HepG2 (cell line): Measurements from ENCODE around the gene MYCBPAP. TPM values are rescaled to one million over a fixed set of nuclear protein-coding genes. Genes with fewer than 3 reads are reported as not detected.

Experiments used
- DZIP1 ChIP-seq: sonication (generic); formaldehyde crosslinking; IDR thresholded peaks from 2 replicates; pipeline ENCODE4 v1.5.0; 2020; ENCODE audit warnings: mild to moderate bottlenecking, missing genetic modification reagents
- GABPA ChIP-seq, 2 experiments: IDR thresholded peaks; 2 replicates each; pipeline ENCODE4 v1.6.1; 2011 to 2016; ENCODE audit warnings: low read depth in 2 of 2, low read length in 1 of 2, missing biosample characterization in 1 of 2, missing genetic modification characterization in 1 of 2
- HMG20B ChIP-seq: conservative IDR thresholded peaks from 2 replicates; pipeline ENCODE4 v1.6.1; 2016; ENCODE audit warnings: missing genetic modification reagents, missing compliant biosample characterization
- HMGA1 ChIP-seq: sonication (generic); formaldehyde crosslinking; conservative IDR thresholded peaks from 2 replicates; pipeline ENCODE4 v1.4.0; 2020; ENCODE audit warnings: missing genetic modification reagents
- NRL ChIP-seq: sonication (generic); formaldehyde crosslinking; IDR thresholded peaks from 2 replicates; pipeline ENCODE4 v1.5.0; 2020; ENCODE audit warnings: missing genetic modification reagents, mild to moderate bottlenecking, moderate library complexity, borderline replicate concordance
- SMARCC2 ChIP-seq: fragments of 450-650 bp; IDR thresholded peaks from 2 replicates; pipeline ENCODE4 v1.6.1; 2017; ENCODE audit warnings: antibody characterized with exemption, mild to moderate bottlenecking
- SNAPC5 ChIP-seq: sonication (generic); formaldehyde crosslinking; IDR thresholded peaks from 2 replicates; pipeline ENCODE4 v1.8.1; 2023; ENCODE audit warnings: mild to moderate bottlenecking, missing genetic modification reagents, borderline replicate concordance
- TARDBP ChIP-seq: sonication (generic); formaldehyde crosslinking; IDR thresholded peaks from 2 replicates; pipeline ENCODE4 v1.8.0; 2022; ENCODE audit warnings: mild to moderate bottlenecking, missing genetic modification reagents
- TCF12 ChIP-seq, 2 experiments: fragments of 450-650 bp in 1 of 2; sonication (generic) in 1 of 2; formaldehyde crosslinking in 1 of 2; IDR thresholded peaks; 2 replicates each; pipeline versions ENCODE4 v1.6.1 to v1.8.0; 2017 to 2022; ENCODE audit warnings: antibody characterized with exemption in 1 of 2, mild to moderate bottlenecking in 1 of 2, missing genetic modification reagents in 1 of 2, moderate library complexity in 1 of 2
- ZC3H4 ChIP-seq: sonication (generic); formaldehyde crosslinking; IDR thresholded peaks from 2 replicates; pipeline ENCODE4 v1.4.0; 2020; ENCODE audit warnings: missing genetic modification reagents, borderline replicate concordance
- ZNF251 ChIP-seq: sonication (generic); formaldehyde crosslinking; IDR thresholded peaks from 2 replicates; pipeline ENCODE4 v1.9.0; 2021; ENCODE audit warnings: mild to moderate bottlenecking, missing genetic modification reagents
- ZNF282 ChIP-seq: fragments of 450-650 bp; IDR thresholded peaks from 2 replicates; pipeline ENCODE4 v1.6.1; 2018; ENCODE audit not compliant: partially characterized antibody
- ZNF720 ChIP-seq: sonication (generic); formaldehyde crosslinking; IDR thresholded peaks from 2 replicates; pipeline ENCODE4 v1.4.0; 2020; ENCODE audit warnings: missing genetic modification reagents
- ZNF776 ChIP-seq: sonication (generic); formaldehyde crosslinking; IDR thresholded peaks from 2 replicates; pipeline ENCODE4 v1.4.0; 2020; ENCODE audit warnings: mild to moderate bottlenecking, missing genetic modification reagents
- ZSCAN21 ChIP-seq: sonication (generic); formaldehyde crosslinking; IDR thresholded peaks from 2 replicates; pipeline ENCODE4 v1.8.0; 2022; ENCODE audit warnings: mild to moderate bottlenecking, missing genetic modification reagents, moderate library complexity, borderline replicate concordance
- ZSCAN9 ChIP-seq: IDR thresholded peaks from 2 replicates; pipeline ENCODE4 v1.6.1; 2016; ENCODE audit warnings: borderline replicate concordance
- polyA plus RNA-seq, 8 experiments: library from polyadenylated mRNA; depleted of rRNA in 3 of 8; stranded (reverse) in 7 of 8; unstranded in 1 of 8; fragments of >200 nt; fragmentation: Illumina TruSeq in 4 of 8; extraction: Trizol in 4 of 8; gene quantifications; 2 replicates each; pipeline versions ENCODE4 v1.2.1 to v1.2.3, GENCODE V29; 2011 to 2016; ENCODE audit warnings: low read depth in 4 of 8, missing spikeins in 1 of 8, mixed read lengths in 1 of 8; ENCODE audit not compliant: insufficient read depth in 1 of 8
- total RNA-seq, 5 experiments: library from RNA; depleted of rRNA; stranded (reverse); fragments of >200 nt; fragmentation: Illumina TruSeq; extraction: Trizol; gene quantifications; 2 replicates each; pipeline ENCODE4 v1.2.3, GENCODE V29; 2016; ENCODE audit warnings: low read depth in 1 of 5
- TF ChIP-seq, protein P1 (sequence below): sonication (generic); formaldehyde crosslinking; IDR thresholded peaks from 2 replicates; pipeline ENCODE4 v1.5.0; 2020; ENCODE audit warnings: missing genetic modification reagents
- TF ChIP-seq, protein P2 (sequence below): sonication (generic); formaldehyde crosslinking; conservative IDR thresholded peaks from 2 replicates; pipeline ENCODE4 v1.5.0; 2020; ENCODE audit warnings: missing genetic modification reagents
- TF ChIP-seq, protein P3 (sequence below): sonication (generic); formaldehyde crosslinking; conservative IDR thresholded peaks from 2 replicates; pipeline ENCODE4 v1.4.0; 2020; ENCODE audit warnings: missing genetic modification reagents

MYCBPAP gene
- total and polyA plus RNA-seq, 2 of the 13 experiments (the other 11 are each of a cell fraction or from before 2014, with no cell fraction given) = 0.22 to 0.24 TPM

GRCh38 chr17:50478391-50479381 lies 29.6 kb upstream of the MYCBPAP start, which contains the start of gene RSAD1 (continued):
- TF ChIP-seq, protein P1, sequence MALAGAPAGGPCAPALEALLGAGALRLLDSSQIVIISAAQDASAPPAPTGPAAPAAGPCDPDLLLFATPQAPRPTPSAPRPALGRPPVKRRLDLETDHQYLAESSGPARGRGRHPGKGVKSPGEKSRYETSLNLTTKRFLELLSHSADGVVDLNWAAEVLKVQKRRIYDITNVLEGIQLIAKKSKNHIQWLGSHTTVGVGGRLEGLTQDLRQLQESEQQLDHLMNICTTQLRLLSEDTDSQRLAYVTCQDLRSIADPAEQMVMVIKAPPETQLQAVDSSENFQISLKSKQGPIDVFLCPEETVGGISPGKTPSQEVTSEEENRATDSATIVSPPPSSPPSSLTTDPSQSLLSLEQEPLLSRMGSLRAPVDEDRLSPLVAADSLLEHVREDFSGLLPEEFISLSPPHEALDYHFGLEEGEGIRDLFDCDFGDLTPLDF (CRISPR knock-in tag) = peak; percentile 82
- TF ChIP-seq SNAPC5 (CRISPR knock-in tag) = 0 out of 2 replicates have a peak, but pooled peaks have one; percentile 68
- peak; percentile 90 for TF ChIP-seq ZNF776
- TF ChIP-seq ZSCAN21 = peak; percentile 98
- no peak for TF ChIP-seq ZNF720
- peak; percentile 77 for TF ChIP-seq NRL (CRISPR knock-in tag)
- TF ChIP-seq HMG20B (CRISPR knock-in tag) = no peak
- TF ChIP-seq ZC3H4 (CRISPR knock-in tag) = no peak
- no peak for TF ChIP-seq ZNF251
- TF ChIP-seq SMARCC2 = no peak
- TF ChIP-seq, protein P2, sequence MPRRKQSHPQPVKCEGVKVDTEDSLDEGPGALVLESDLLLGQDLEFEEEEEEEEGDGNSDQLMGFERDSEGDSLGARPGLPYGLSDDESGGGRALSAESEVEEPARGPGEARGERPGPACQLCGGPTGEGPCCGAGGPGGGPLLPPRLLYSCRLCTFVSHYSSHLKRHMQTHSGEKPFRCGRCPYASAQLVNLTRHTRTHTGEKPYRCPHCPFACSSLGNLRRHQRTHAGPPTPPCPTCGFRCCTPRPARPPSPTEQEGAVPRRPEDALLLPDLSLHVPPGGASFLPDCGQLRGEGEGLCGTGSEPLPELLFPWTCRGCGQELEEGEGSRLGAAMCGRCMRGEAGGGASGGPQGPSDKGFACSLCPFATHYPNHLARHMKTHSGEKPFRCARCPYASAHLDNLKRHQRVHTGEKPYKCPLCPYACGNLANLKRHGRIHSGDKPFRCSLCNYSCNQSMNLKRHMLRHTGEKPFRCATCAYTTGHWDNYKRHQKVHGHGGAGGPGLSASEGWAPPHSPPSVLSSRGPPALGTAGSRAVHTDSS (CRISPR knock-in tag) = peak; percentile 9; the same call in 1 of the 2 replicates
- TF ChIP-seq, protein P3, sequence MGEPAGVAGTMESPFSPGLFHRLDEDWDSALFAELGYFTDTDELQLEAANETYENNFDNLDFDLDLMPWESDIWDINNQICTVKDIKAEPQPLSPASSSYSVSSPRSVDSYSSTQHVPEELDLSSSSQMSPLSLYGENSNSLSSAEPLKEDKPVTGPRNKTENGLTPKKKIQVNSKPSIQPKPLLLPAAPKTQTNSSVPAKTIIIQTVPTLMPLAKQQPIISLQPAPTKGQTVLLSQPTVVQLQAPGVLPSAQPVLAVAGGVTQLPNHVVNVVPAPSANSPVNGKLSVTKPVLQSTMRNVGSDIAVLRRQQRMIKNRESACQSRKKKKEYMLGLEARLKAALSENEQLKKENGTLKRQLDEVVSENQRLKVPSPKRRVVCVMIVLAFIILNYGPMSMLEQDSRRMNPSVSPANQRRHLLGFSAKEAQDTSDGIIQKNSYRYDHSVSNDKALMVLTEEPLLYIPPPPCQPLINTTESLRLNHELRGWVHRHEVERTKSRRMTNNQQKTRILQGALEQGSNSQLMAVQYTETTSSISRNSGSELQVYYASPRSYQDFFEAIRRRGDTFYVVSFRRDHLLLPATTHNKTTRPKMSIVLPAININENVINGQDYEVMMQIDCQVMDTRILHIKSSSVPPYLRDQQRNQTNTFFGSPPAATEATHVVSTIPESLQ (CRISPR knock-in tag) = peak; percentile 90
- TF ChIP-seq ZNF282 = no peak
- TF ChIP-seq DZIP1 (CRISPR knock-in tag) = no peak
- TF ChIP-seq GABPA (IDR thresholded peaks at IDR 0.05; ENCODE audit: low read depth, low read length) = peak; percentile 68
- peak; percentile 65; the same call in 1 of the 2 replicates for TF ChIP-seq GABPA (CRISPR knock-in tag; IDR thresholded peaks at IDR 0.05; ENCODE audit: low read depth)
- no peak for TF ChIP-seq TCF12 (IDR thresholded peaks at IDR 0.05)
- peak; percentile 90 for TF ChIP-seq TCF12 (CRISPR knock-in tag; IDR thresholded peaks at IDR 0.05)
- TF ChIP-seq ZSCAN9 (CRISPR knock-in tag) = no peak; the same call in 1 of the 2 replicates
- peak; percentile 93 for TF ChIP-seq TARDBP
- TF ChIP-seq HMGA1 (CRISPR knock-in tag) = no peak
